ENCODE measurements around the gene EDRF1.
"Not testable (repeated sequence)": the region's sequence is repeated elsewhere in the genome, so short reads cannot be mapped to it uniquely, and the experiment has no call there.

EDRF1 gene

DNA sequence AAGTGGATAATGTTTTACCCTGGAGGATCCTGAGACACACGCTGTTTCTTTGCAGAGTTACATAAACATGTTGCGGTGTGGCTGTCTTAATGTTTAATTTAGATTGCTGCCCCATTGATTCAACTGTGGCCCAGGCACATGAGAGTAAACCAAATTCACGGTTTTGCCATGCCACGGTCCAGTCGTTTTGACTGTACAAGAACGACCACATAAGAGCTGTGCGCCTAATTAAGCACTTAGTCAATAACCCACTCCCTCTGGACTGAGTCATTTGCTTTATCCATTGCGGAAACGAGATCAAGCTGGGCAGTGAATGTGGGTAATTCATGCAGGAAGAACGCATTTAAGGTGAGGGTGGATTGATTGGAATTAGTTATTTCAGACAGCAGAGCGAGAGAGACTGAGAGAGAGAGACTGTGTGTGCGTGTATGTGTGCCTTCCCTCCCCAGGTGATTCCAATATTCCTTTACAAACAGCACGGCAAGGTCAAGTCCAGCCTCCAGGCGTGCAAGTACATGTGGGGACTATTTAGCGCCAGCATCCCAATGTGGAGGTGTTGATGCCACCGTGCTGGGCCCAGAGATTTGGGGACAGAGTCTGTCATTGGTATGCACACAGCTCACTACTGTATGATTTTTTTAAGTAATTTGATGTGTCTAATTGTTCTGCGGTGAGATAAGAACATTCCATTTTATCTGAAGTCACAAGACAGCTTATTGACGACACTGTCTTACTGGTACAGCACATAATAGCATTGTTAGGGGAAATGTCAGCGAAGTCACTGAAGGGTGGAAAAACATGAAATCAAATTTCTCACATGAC lies 28.1 kb upstream of the EDRF1 start:
- Histone ChIP-seq H3K9me3 (ENCODE audit: control insufficient read depth, low read length) (no peaks in the 10 kb centered on the region), H3K36me3 (ENCODE audit: control insufficient read depth, insufficient read depth, low read length) (no peaks in the 10 kb centered on the region), H3K27ac (ENCODE audit: insufficient read depth, low read depth, low read length, poor library complexity, severe bottlenecking) (no peak overlapping the region), H3K4me3 (ENCODE audit: insufficient read depth, low read depth, low read length) (no peak overlapping the region), H3K27me3 (ENCODE audit: control insufficient read depth, insufficient read depth, low read length, poor library complexity, severe bottlenecking) (no peaks in the 10 kb centered on the region), H3K4me1 (ENCODE audit: control insufficient read depth, insufficient read depth, low read length) (no peaks in the 10 kb centered on the region)
- 95 to 96% methylated on average over 19 of the region's 19 CpGs for WGBS, 2 experiments

DNA sequence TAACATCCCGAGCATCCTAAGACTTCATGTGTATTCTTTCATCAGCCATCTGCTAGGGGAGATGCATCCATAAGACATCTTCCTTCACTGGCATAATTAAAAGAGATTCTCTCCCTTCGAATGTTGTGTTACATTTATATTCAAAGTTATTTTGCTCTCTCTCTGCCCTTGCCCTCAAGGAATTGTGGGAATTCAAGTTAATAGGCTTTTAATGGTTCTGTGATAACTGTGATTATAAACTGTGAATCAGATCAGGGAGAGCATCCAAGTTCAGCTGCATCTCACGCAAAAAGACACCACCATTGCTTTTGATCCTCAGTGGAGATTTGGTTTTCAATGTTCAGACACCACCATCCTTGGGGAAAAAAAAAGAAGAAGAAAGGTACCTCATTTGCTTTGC lies 27.3 kb upstream of the EDRF1 start:
- H3K4me3 ChIP-seq (ENCODE audit: insufficient read depth, low read depth, low read length), result no peak overlapping the region
- WGBS, 2 experiments, result 94 to 98% methylated on average over 3 of the region's 3 CpGs
- H3K36me3 ChIP-seq (ENCODE audit: control insufficient read depth, insufficient read depth, low read length), result no peaks in the 10 kb centered on the region
- no peak overlapping the region for H3K27ac ChIP-seq (ENCODE audit: insufficient read depth, low read depth, low read length, poor library complexity, severe bottlenecking)
- no peaks in the 10 kb centered on the region for H3K4me1 ChIP-seq (ENCODE audit: control insufficient read depth, insufficient read depth, low read length)
- H3K9me3 ChIP-seq (ENCODE audit: control insufficient read depth, low read length), result no peaks in the 10 kb centered on the region
- no peaks in the 10 kb centered on the region for H3K27me3 ChIP-seq (ENCODE audit: control insufficient read depth, insufficient read depth, low read length, poor library complexity, severe bottlenecking)

DNA sequence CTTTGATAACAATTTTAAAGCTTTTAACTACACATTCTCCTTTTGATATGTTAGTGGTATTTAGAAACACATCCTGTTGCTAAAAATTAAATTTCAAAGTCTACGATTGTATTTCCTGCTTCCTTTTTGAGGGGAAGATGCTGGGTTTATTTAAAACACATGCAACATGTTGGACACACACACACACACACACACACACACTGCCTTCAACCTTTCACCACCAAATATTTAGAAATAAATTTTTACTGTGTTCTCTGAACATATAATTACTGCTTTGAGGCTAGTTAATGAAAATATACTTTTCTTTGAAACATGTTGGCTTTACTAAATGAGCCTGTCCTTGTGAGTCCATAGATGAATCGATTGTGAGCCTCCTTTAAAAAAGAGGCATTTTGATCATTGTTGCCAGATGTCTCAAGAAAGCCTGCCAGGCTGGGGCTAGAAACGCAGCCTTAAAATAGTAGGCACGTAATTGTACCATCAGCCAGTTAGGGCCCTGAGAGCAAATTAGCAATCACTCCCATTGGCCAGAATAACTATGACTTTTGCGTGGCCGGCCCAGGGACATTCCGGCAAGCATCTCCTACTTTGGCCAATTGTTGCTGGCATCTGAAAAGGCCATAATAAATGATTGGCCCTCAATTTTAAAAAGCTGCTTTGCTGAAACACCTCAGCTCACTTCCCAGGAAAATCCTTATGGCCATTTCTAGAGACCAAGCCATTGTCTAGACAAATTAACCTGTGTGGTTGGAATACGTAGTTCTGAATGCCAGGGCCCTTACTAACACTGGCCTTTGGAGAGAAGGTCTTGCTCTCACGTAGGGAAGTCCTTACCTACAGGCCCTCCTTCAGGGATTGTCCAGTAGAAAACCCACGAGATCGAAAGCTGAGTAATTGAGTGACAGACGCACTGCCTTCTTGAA lies 26.6 kb upstream of the EDRF1 start:
- Histone ChIP-seq H3K4me1 (ENCODE audit: control insufficient read depth, insufficient read depth, low read length) (no peaks in the 10 kb centered on the region), H3K27ac (ENCODE audit: insufficient read depth, low read depth, low read length, poor library complexity, severe bottlenecking) (no peak overlapping the region), H3K4me3 (ENCODE audit: insufficient read depth, low read depth, low read length) (no peak overlapping the region), H3K36me3 (ENCODE audit: control insufficient read depth, insufficient read depth, low read length) (no peaks in the 10 kb centered on the region), H3K27me3 (ENCODE audit: control insufficient read depth, insufficient read depth, low read length, poor library complexity, severe bottlenecking) (no peaks in the 10 kb centered on the region), H3K9me3 (ENCODE audit: control insufficient read depth, low read length) (no peaks in the 10 kb centered on the region)
- 92% methylated on average over 11 to 12 of the region's 12 CpGs for WGBS, 2 experiments

GRCh38 chr10:125693524-125693847 lies 26.0 kb upstream of the EDRF1 start:
- 84 to 87% methylated on average over 2 of the region's 2 CpGs for WGBS, 2 experiments

DNA sequence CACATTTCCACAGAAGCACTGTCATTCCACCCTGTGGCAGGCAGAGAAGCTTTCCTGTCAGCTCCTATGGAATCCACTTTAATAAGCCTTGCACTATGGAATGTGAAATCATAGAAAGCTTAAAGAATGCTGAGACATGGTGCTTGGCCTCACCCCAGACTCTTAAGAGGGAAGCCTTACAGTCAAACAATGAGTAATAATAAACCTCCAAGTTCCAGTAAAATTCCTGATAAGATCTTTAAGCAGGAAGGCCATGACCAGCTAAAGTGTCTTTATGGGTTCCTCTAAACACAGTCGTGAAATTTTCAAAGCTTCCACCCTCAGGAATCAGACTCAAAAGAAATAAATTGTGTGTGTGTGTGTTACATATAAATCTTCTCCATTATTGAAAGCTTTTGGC lies 24.6 kb upstream of the EDRF1 start:
- WGBS, 2 experiments, result 100% methylated on average over 1 of the region's 1 CpG
- Histone ChIP-seq H3K27me3 (ENCODE audit: control insufficient read depth, insufficient read depth, low read length, poor library complexity, severe bottlenecking) (no peaks in the 10 kb centered on the region), H3K36me3 (ENCODE audit: control insufficient read depth, insufficient read depth, low read length) (no peaks in the 10 kb centered on the region), H3K27ac (ENCODE audit: insufficient read depth, low read depth, low read length, poor library complexity, severe bottlenecking) (no peak overlapping the region), H3K9me3 (ENCODE audit: control insufficient read depth, low read length) (no peaks in the 10 kb centered on the region), H3K4me1 (ENCODE audit: control insufficient read depth, insufficient read depth, low read length) (no peaks in the 10 kb centered on the region), H3K4me3 (ENCODE audit: insufficient read depth, low read depth, low read length) (no peak overlapping the region)

More at GRCh38 chr10:125693524-125693847, 26.0 kb upstream of the EDRF1 start:
- Histone ChIP-seq H3K36me3 (ENCODE audit: control insufficient read depth, insufficient read depth, low read length) (no peaks in the 10 kb centered on the region), H3K4me3 (ENCODE audit: insufficient read depth, low read depth, low read length) (no peak overlapping the region), H3K4me1 (ENCODE audit: control insufficient read depth, insufficient read depth, low read length) (no peaks in the 10 kb centered on the region), H3K27ac (ENCODE audit: insufficient read depth, low read depth, low read length, poor library complexity, severe bottlenecking) (no peak overlapping the region), H3K27me3 (ENCODE audit: control insufficient read depth, insufficient read depth, low read length, poor library complexity, severe bottlenecking) (no peaks in the 10 kb centered on the region), H3K9me3 (ENCODE audit: control insufficient read depth, low read length) (no peaks in the 10 kb centered on the region)

- not testable (repeated sequence) for H3K36me3 ChIP-seq (ENCODE audit: control insufficient read depth, insufficient read depth, low read length); H3K27me3 ChIP-seq (ENCODE audit: control insufficient read depth, insufficient read depth, low read length, poor library complexity, severe bottlenecking); H3K27ac ChIP-seq (ENCODE audit: insufficient read depth, low read depth, low read length, poor library complexity, severe bottlenecking); H3K4me3 ChIP-seq (ENCODE audit: insufficient read depth, low read depth, low read length); H3K9me3 ChIP-seq (ENCODE audit: control insufficient read depth, low read length); H3K4me1 ChIP-seq (ENCODE audit: control insufficient read depth, insufficient read depth, low read length)
- 88 to 92% methylated on average over 6 of the region's 6 CpGs for WGBS, 2 experiments
Observed at GRCh38 chr10:125696884-125697283, 22.6 kb upstream of the EDRF1 start.

GRCh38 chr10:125698481-125698998 lies 21.0 kb upstream of the EDRF1 start:
- no peaks in the 10 kb centered on the region for H3K9me3 ChIP-seq (ENCODE audit: control insufficient read depth, low read length)
- no peaks in the 10 kb centered on the region for H3K27me3 ChIP-seq (ENCODE audit: control insufficient read depth, insufficient read depth, low read length, poor library complexity, severe bottlenecking)
- no peak overlapping the region for H3K4me3 ChIP-seq (ENCODE audit: insufficient read depth, low read depth, low read length)
- no peak overlapping the region for H3K27ac ChIP-seq (ENCODE audit: insufficient read depth, low read depth, low read length, poor library complexity, severe bottlenecking)
- 85 to 88% methylated on average over 9 of the region's 9 CpGs for WGBS, 2 experiments
- no peaks in the 10 kb centered on the region for H3K4me1 ChIP-seq (ENCODE audit: control insufficient read depth, insufficient read depth, low read length)
- no peaks in the 10 kb centered on the region for H3K36me3 ChIP-seq (ENCODE audit: control insufficient read depth, insufficient read depth, low read length)

GRCh38 chr10:125699562-125700143 lies 19.9 kb upstream of the EDRF1 start:
- Histone ChIP-seq H3K9me3 (ENCODE audit: control insufficient read depth, low read length) (no peaks in the 10 kb centered on the region), H3K36me3 (ENCODE audit: control insufficient read depth, insufficient read depth, low read length) (no peaks in the 10 kb centered on the region), H3K4me3 (ENCODE audit: insufficient read depth, low read depth, low read length) (no peak overlapping the region), H3K27me3 (ENCODE audit: control insufficient read depth, insufficient read depth, low read length, poor library complexity, severe bottlenecking) (no peaks in the 10 kb centered on the region), H3K27ac (ENCODE audit: insufficient read depth, low read depth, low read length, poor library complexity, severe bottlenecking) (no peak overlapping the region), H3K4me1 (ENCODE audit: control insufficient read depth, insufficient read depth, low read length) (no peaks in the 10 kb centered on the region)
- WGBS, 2 experiments, result 88 to 90% methylated on average over 5 to 6 of the region's 6 CpGs

- H3K9me3 ChIP-seq (ENCODE audit: control insufficient read depth, low read length), result no peaks in the 10 kb centered on the region
- no peak overlapping the region for H3K27ac ChIP-seq (ENCODE audit: insufficient read depth, low read depth, low read length, poor library complexity, severe bottlenecking)
- no peaks in the 10 kb centered on the region for H3K27me3 ChIP-seq (ENCODE audit: control insufficient read depth, insufficient read depth, low read length, poor library complexity, severe bottlenecking)
- no peaks in the 10 kb centered on the region for H3K36me3 ChIP-seq (ENCODE audit: control insufficient read depth, insufficient read depth, low read length)
- H3K4me1 ChIP-seq (ENCODE audit: control insufficient read depth, insufficient read depth, low read length), result no peaks in the 10 kb centered on the region
- 71 to 96% methylated on average over 2 to 3 of the region's 3 CpGs for whole genome bisulfite sequencing, 2 experiments
- no peak overlapping the region for H3K4me3 ChIP-seq (ENCODE audit: insufficient read depth, low read depth, low read length)
Observed at GRCh38 chr10:125700355-125700911, 19.1 kb upstream of the EDRF1 start.

All from ectodermal cell (in vitro differentiated cells).